CD4-positive, alpha-beta T cell (primary cell): ENCODE data around the gene RASD1. TPM values are rescaled to one million over a fixed set of nuclear protein-coding genes. Genes with fewer than 3 reads are reported as not detected.
"Not testable (repeated sequence)": the region's sequence is repeated elsewhere in the genome, so short reads cannot be mapped to it uniquely, and the experiment has no call there.

ENCODE experiments used
- ATAC-seq: fragments of 200-7000 bp; cut with Tn5 transposase; one replicate; pipeline ENCODE4 v1.10.0; 2022; ENCODE audit warnings: mild to moderate bottlenecking; ENCODE audit not compliant: poor library complexity
- CTCF ChIA-PET: fragments of 350-600 bp; sonication (Branson Sonifier 250); formaldehyde crosslinking; loops from one replicate; lab custom pipeline; 2021; ENCODE audit warnings: antibody characterized with exemption, inconsistent platforms; lab: Charles Lee
- POLR2A ChIA-PET: fragments of 350-600 bp; sonication (Branson Sonifier 250); formaldehyde crosslinking; loops from one replicate; lab custom pipeline; 2021; ENCODE audit warnings: antibody characterized with exemption, inconsistent platforms; lab: Charles Lee
- DNase-seq, 14 experiments: peaks; one replicate each; pipeline ENCODE4 v3.0.0-alpha.2; 2013 to 2020; ENCODE audit warnings: mixed read lengths in 2 of 14
- H3K27ac ChIP-seq, 2 donors: one replicate each; pipeline versions ENCODE4 v1.5.1 to v1.7.0; 2013; ENCODE audit warnings: low read length in 2 of 2, low read depth in 1 of 2, mild to moderate bottlenecking in 1 of 2
- H3K27me3 ChIP-seq, 2 experiments: 1 replicate in 1 of 2; 2 replicates in 1 of 2; pipeline versions ENCODE4 v1.6.1 to v1.7.0; 2013; ENCODE audit warnings: low read length in 2 of 2, control low read depth in 1 of 2, mild to moderate bottlenecking in 1 of 2, moderate library complexity in 1 of 2; ENCODE audit not compliant: insufficient read depth in 2 of 2, control insufficient read depth in 1 of 2
- H3K36me3 ChIP-seq: one replicate; pipeline ENCODE4 v1.6.1; 2013; ENCODE audit warnings: low read length, control low read depth; ENCODE audit not compliant: insufficient read depth
- H3K4me1 ChIP-seq: one replicate; pipeline ENCODE4 v1.6.1; 2013; ENCODE audit warnings: low read length, control low read depth; ENCODE audit not compliant: insufficient read depth
- H3K4me3 ChIP-seq: one replicate; pipeline ENCODE4 v1.5.1; 2013; ENCODE audit warnings: mild to moderate bottlenecking, low read length, moderate library complexity
- H3K9me3 ChIP-seq, 2 experiments: 1 replicate in 1 of 2; 2 replicates in 1 of 2; pipeline versions ENCODE4 v1.6.1 to v1.7.0; 2013; ENCODE audit warnings: low read length in 2 of 2, mild to moderate bottlenecking in 2 of 2, control low read depth in 1 of 2, moderate library complexity in 1 of 2; ENCODE audit not compliant: control insufficient read depth in 1 of 2, insufficient read depth in 1 of 2
- H3K27ac Mint-ChIP-seq: one replicate; pipeline ENCODE4 v1.8.0; 2020; ENCODE audit warnings: mixed read lengths
- H3K27me3 Mint-ChIP-seq: one replicate; pipeline ENCODE4 v1.8.0; 2021; ENCODE audit warnings: mixed read lengths
- H3K36me3 Mint-ChIP-seq: one replicate; pipeline ENCODE4 v1.8.0; 2021; ENCODE audit warnings: low read depth, mixed read lengths
- H3K4me1 Mint-ChIP-seq: one replicate; pipeline ENCODE4 v1.8.0; 2021; ENCODE audit warnings: low read depth, mixed read lengths
- H3K4me3 Mint-ChIP-seq: one replicate; pipeline ENCODE4 v1.8.0; 2020; ENCODE audit warnings: mild to moderate bottlenecking, mixed read lengths
- H3K9me3 Mint-ChIP-seq: one replicate; pipeline ENCODE4 v1.8.0; 2020; ENCODE audit warnings: mixed read lengths
- intact Hi-C, 2 experiments: fragments of 100-400 bp; cut with DNase I in 1 of 2; cut with micrococcal nuclease in 1 of 2; formaldehyde crosslinking; loops; one replicate each; pipeline versions ENCODE4 v1.15.1 to v1.9.0; 2023 to 2025; cut with DNase I, micrococcal nuclease
- total RNA-seq, 174 experiments: library from RNA in 2 of 174; stranded (reverse) in 2 of 174; gene quantifications; one replicate each; pipeline ENCODE4 v1.2.3 and lab custom pipeline; 2021 to 2026
- TF ChIP-seq, protein P1 (sequence below): fragments of 200-600 bp; IDR thresholded peaks from one replicate; pipeline ENCODE4 v1.8.0; 2022; ENCODE audit warnings: antibody characterized with exemption, mild to moderate bottlenecking

RASD1 gene
- total RNA-seq, 2 experiments from 2014 or later: 1.8 to 2.0 TPM

DNA sequence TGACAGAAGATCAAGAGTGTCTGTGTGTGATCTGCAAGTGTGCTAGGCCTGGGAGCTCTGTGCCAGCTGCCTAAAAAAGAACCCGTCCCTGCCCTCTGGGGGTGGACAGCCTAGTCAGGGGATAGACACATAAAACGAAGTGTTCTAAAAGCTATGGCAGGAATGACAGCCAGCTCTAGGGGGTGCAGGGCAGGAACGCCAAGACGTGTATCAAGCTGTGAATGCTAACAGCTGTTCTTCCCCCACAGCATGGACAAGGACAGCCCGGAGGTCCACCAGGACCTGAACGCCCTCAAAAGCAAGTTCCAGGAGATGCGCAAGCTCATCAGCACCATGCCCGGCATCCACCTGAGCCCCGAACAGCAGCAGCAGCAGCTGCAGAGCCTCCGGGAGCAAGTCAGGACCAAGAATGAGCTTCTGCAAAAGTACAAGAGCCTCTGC is 5.1 kb downstream of the RASD1 start:
- Mint-ChIP-seq H3K36me3 (peaks cover 27% of the 10 kb centered on the region), H3K9me3 (no peaks in the 10 kb centered on the region), H3K27ac (no peak overlapping the region), H3K4me3 (no peak overlapping the region), H3K27me3 (peaks cover 10% of the 10 kb centered on the region), H3K4me1 (peaks cover 7% of the 10 kb centered on the region)
- H3K4me3 ChIP-seq: no peak overlapping the region
- CTCF ChIA-PET: no interaction called here
- H3K4me1 ChIP-seq: peaks cover 13% of the 10 kb centered on the region
- ATAC-seq (no peak), DNase-seq (no peak)
- peaks cover 0 to 3% of the 10 kb centered on the region in 2 experiments for H3K9me3 ChIP-seq
- H3K27me3 ChIP-seq: peaks cover 6 to 8% of the 10 kb centered on the region in 2 experiments
- H3K36me3 ChIP-seq: peaks cover 28% of the 10 kb centered on the region
- POLR2A ChIA-PET: no interaction called here
- no peak overlapping the region for H3K27ac ChIP-seq
- intact Hi-C loops: no loop called here
- TF ChIP-seq, protein P1, sequence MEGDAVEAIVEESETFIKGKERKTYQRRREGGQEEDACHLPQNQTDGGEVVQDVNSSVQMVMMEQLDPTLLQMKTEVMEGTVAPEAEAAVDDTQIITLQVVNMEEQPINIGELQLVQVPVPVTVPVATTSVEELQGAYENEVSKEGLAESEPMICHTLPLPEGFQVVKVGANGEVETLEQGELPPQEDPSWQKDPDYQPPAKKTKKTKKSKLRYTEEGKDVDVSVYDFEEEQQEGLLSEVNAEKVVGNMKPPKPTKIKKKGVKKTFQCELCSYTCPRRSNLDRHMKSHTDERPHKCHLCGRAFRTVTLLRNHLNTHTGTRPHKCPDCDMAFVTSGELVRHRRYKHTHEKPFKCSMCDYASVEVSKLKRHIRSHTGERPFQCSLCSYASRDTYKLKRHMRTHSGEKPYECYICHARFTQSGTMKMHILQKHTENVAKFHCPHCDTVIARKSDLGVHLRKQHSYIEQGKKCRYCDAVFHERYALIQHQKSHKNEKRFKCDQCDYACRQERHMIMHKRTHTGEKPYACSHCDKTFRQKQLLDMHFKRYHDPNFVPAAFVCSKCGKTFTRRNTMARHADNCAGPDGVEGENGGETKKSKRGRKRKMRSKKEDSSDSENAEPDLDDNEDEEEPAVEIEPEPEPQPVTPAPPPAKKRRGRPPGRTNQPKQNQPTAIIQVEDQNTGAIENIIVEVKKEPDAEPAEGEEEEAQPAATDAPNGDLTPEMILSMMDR: no peak

DNA sequence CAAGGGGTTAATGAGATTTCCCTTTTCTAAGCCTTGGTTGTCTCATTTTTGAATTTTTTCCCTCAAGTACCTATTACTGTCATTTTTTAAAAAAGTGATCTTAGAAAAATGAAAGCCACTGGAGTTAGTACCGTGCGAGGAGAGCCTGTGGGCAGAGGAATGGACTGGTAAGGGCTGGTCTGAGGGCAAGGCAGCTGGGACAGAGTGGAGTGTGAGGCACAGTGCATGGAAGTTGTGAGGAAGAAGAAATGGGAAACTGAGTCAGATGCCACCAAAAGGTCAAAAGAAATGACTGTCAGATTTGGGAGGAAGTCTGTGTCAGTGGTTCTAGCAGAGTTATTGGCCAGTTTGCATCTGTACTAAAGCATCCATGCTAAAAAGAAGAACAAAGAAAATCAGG is 8.2 kb downstream of the RASD1 start:
- DNase-seq (no peak), ATAC-seq (no peak)
- Mint-ChIP-seq H3K27me3 (no peaks in the 10 kb centered on the region), H3K4me1 (peaks cover 12% of the 10 kb centered on the region), H3K9me3 (no peaks in the 10 kb centered on the region), H3K36me3 (peaks cover 36% of the 10 kb centered on the region), H3K27ac (no peak overlapping the region), H3K4me3 (no peak overlapping the region)
- CTCF ChIA-PET: no interaction called here
- no peaks in the 10 kb centered on the region for H3K9me3 ChIP-seq
- H3K27me3 ChIP-seq: no peaks in the 10 kb centered on the region
- no peak overlapping the region for H3K4me3 ChIP-seq
- peaks cover 29% of the 10 kb centered on the region for H3K36me3 ChIP-seq
- peaks cover 7% of the 10 kb centered on the region for H3K4me1 ChIP-seq
- intact Hi-C loops: no loop called here
- H3K27ac ChIP-seq: no peak overlapping the region
- POLR2A ChIA-PET: no interaction called here
- TF ChIP-seq, protein P1: no peak

DNA sequence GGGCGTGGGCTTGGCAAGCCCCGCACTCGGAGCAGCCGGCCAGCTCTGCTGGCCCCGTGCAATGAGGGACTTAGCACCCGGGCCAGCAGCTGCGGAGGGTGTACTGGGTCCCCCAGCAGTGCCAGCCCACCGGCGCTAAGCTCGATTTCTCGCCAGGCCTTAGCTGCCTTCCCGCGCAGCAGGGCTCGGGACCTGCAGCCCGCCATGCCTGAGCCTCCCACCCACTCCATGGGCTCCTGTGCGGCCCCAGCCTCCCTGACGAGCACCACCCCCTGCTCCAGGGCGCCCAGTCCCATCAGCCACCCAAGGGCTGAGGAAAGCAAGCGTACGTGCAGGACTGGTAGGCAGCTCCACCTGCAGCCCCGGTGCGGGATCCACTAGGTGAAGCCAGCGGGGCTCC is 9.8 kb downstream of the RASD1 start:
- peaks cover 32% of the 10 kb centered on the region for H3K36me3 ChIP-seq
- H3K27ac Mint-ChIP-seq, H3K4me3 ChIP-seq, H3K27me3 ChIP-seq, H3K4me1 ChIP-seq, H3K27ac ChIP-seq, intact Hi-C loops, H3K27me3 Mint-ChIP-seq, H3K9me3 ChIP-seq, ATAC-seq, H3K9me3 Mint-ChIP-seq, DNase-seq, POLR2A ChIA-PET, H3K4me3 Mint-ChIP-seq: not testable (repeated sequence)
- H3K36me3 Mint-ChIP-seq: peaks cover 49% of the 10 kb centered on the region
- peaks cover 28% of the 10 kb centered on the region for H3K4me1 Mint-ChIP-seq
- CTCF ChIA-PET: interaction anchor here (1.1 kb wide), 1 partner anchor 10 kb away, joined by 4 read pairs; no protein-coding TSS in a partner anchor

DNA sequence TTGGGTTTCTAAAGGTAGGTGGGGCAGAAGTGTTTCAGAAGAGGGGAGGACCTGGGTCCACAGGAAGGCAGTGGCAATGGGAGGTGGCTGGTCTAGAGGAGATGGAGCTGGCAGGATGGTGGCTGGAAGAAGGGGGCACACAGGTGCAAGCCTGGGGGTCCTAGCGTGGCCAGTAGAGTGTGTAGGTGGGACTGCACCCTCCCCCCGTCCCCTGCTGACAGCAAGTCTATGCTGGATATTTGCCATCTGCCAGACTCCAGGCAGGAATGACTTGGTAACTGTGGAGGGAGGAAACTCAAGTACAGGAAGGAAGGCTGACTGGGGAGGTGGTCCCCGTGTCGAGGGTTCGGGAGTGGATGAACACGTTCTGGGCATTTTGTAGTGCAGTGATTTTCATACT is 10.8 kb downstream of the RASD1 start:
- H3K27ac ChIP-seq: no peak overlapping the region
- no peak overlapping the region for H3K27ac Mint-ChIP-seq
- H3K36me3 ChIP-seq: peaks cover 27% of the 10 kb centered on the region
- ATAC-seq (no peak), DNase-seq (no peak)
- intact Hi-C loops: no loop called here
- no peak overlapping the region for H3K4me3 ChIP-seq
- peaks cover 15% of the 10 kb centered on the region for H3K4me1 ChIP-seq
- ChIA-PET POLR2A (no interaction called here), CTCF (no interaction called here)
- peaks cover 58% of the 10 kb centered on the region for H3K36me3 Mint-ChIP-seq
- H3K4me1 Mint-ChIP-seq: peaks cover 38% of the 10 kb centered on the region
- no peak overlapping the region for H3K4me3 Mint-ChIP-seq
- no peaks in the 10 kb centered on the region for H3K27me3 ChIP-seq
- no peaks in the 10 kb centered on the region for H3K27me3 Mint-ChIP-seq
- TF ChIP-seq, protein P1: no peak
- H3K9me3 ChIP-seq: no peaks in the 10 kb centered on the region
- H3K9me3 Mint-ChIP-seq: no peaks in the 10 kb centered on the region
